Mononuclear cell (primary cell): ENCODE results near the gene RIBC2. TPM values are rescaled to one million over a fixed set of nuclear protein-coding genes. Genes with fewer than 3 reads are reported as not detected.

Experiments used
- H3K27me3 ChIP-seq: 2 replicates; pipeline ENCODE4 v1.6.0; 2011; ENCODE audit warnings: low read length, control low read depth; ENCODE audit not compliant: insufficient read depth
- H3K4me1 ChIP-seq: 2 replicates; pipeline ENCODE4 v1.5.1; 2011; ENCODE audit warnings: mild to moderate bottlenecking, low read length, control low read depth; ENCODE audit not compliant: insufficient read depth
- H3K4me3 ChIP-seq: 2 replicates; pipeline ENCODE4 v1.5.1; 2011; ENCODE audit warnings: mild to moderate bottlenecking, low read length, moderate library complexity
- H3K9me3 ChIP-seq: 2 replicates; pipeline ENCODE4 v1.5.1; 2011; ENCODE audit warnings: low read depth, mild to moderate bottlenecking, control low read depth, low read length
- total RNA-seq: library from RNA; depleted of rRNA; stranded (reverse); fragments of >200 nt; gene quantifications from one replicate; pipeline ENCODE4 v1.2.3, GENCODE V29; 2012

RIBC2 gene
- total RNA-seq, 1 donor, result 0.31 TPM

DNA sequence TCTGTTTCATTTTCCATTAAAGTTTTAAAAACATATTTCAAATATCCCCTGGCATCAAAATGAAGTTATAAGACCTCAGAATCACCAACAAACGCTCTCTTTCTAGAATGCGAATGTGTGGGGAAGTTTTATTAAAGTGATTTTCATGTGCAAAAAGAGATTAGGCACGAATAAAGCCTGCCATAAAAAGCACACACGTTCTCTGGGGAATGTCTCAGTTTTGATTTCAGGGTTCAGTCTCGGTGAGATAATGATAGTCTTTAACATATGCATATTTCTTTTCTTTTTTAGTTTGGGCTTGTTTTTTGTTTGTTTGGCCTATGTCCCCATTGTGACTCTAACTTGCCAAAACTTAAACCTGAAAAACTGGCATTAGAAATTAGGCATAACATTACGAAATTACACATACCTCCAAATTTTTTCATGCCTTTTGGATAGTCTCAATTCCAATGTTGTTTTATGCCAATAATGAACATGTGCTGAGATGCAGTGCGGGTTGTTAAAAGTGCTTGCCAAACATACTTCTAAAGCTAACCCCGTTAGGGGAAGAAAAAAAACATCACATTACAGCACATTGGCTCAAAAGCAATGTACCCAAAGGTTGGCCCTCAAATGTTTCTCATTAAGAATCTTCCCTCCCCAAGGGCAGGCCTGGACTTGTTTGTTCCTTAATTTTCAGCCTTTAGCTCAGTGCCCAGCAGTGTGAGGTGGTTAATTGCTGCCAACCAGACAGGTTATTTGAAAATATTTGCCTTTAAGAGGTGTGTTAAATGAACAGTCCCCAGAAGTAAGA lies 56.0 kb downstream of the RIBC2 start:
- no peaks in the 10 kb centered on the region for H3K4me1 ChIP-seq
- no peaks in the 10 kb centered on the region for H3K9me3 ChIP-seq
- H3K4me3 ChIP-seq, result no peak overlapping the region
- no peaks in the 10 kb centered on the region for H3K27me3 ChIP-seq

DNA sequence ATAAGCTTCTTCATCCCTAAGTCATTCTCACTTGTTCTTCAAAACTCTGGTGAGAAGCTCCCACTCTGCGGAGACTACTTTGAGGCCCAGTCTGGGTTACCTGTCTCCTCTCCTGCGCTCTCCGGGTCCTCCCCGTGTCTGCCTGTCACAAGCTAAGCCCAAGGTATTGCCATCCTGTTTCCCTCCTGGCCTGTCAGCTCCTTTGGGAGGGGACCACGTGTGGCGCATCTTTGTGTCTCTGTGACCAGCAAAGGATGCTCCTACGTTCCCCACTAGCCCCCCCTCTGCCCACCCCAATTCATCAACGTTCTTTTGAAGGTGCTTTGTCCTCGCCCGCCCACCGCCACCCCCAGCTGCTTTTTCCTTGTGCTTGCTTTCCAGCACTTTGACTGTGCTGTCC lies 57.4 kb downstream of the RIBC2 start:
- H3K9me3 ChIP-seq, result no peaks in the 10 kb centered on the region
- H3K27me3 ChIP-seq, result no peaks in the 10 kb centered on the region
- no peak overlapping the region for H3K4me3 ChIP-seq
- no peaks in the 10 kb centered on the region for H3K4me1 ChIP-seq

DNA sequence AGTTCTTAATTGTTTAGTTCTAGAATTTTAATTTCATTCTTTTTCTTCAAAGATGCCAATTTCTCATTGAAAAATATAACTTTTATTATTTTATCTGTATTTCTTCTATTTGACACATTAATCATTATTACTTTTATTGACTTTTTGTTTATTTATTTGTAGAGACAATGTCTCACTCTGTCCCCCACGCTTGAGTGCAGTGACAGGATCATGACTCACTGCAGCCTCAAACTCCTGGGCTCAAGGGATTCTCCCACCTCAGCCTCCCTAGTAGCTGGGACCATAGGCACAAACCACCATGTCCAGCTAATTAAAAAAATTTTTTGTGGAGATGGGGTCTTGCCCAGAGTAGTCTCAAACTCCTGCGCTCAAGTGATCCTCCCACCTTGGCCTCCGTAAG lies 58.9 kb downstream of the RIBC2 start:
- Histone ChIP-seq H3K27me3 (no peaks in the 10 kb centered on the region), H3K4me1 (no peaks in the 10 kb centered on the region)

DNA sequence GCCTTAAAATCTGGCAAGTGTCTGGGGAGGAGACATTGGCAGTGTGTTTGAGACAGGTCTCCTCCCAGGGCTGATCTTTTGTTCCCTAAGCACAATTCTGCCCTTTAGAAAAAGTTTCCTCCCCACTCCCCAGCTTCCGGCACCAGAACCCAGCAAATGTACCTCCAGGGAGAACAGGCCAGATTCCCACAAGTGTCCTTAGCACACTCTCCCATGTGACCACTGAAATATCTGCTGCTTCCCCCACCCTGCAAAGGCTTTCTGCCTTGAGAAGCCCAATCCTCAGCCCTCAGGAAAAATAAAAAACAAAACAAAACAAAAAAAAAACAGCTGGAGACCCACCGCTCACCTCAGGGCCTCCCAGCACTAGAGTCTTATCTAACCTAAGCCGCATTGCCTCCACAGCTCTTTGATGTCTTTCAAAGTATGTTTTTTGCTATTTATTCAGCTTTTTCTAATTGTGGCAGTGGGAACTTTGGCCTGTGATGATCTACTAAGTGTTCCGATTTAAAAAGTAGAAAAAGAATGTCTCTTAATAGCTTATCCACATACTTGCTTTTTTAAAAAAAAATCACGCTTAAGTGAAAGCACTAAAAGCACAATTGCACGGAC lies 60.2 kb downstream of the RIBC2 start:
- H3K9me3 ChIP-seq, result no peaks in the 10 kb centered on the region

More for the DNA sequence above, 58.9 kb downstream of the RIBC2 start:
- Histone ChIP-seq H3K4me3 (no peak overlapping the region), H3K9me3 (no peaks in the 10 kb centered on the region)

DNA sequence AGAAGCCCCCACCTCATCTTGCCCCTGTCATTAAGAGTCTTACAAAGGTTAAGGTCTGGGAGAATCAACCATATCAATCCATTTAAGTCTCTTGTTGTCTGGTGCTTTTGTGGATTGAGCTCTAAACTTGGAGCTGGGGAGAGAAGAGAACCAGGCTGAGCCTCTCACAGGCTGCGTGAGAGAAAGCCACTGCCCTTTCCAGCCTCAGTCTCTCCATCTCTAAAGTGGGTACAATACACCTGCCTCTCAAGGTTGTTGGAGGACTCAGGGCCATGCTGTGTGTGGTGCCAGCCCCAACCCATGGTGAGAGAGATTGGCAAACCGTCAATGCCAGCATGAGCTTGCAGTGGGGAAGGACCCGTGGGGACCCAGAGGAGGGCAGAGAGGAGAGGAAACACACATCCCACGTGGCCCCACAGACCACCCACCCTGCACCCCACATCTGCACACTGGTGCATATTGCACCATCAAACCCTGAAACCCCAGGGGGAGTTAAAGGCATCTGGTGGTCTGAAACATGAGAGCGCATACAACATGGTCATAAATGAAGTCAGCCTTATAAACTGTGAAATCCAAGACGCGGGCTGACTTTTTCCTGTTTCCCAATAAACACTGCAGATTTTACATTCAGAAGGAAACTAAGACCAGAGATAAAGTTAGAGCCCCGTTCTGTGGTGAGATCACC lies 61.7 kb downstream of the RIBC2 start:
- no peaks in the 10 kb centered on the region for H3K27me3 ChIP-seq
- H3K4me3 ChIP-seq, result no peak overlapping the region
- H3K9me3 ChIP-seq, result no peaks in the 10 kb centered on the region
- no peaks in the 10 kb centered on the region for H3K4me1 ChIP-seq

More for the DNA sequence above, 60.2 kb downstream of the RIBC2 start:
- Histone ChIP-seq H3K4me1 (no peaks in the 10 kb centered on the region), H3K4me3 (no peak overlapping the region), H3K27me3 (no peaks in the 10 kb centered on the region)

DNA sequence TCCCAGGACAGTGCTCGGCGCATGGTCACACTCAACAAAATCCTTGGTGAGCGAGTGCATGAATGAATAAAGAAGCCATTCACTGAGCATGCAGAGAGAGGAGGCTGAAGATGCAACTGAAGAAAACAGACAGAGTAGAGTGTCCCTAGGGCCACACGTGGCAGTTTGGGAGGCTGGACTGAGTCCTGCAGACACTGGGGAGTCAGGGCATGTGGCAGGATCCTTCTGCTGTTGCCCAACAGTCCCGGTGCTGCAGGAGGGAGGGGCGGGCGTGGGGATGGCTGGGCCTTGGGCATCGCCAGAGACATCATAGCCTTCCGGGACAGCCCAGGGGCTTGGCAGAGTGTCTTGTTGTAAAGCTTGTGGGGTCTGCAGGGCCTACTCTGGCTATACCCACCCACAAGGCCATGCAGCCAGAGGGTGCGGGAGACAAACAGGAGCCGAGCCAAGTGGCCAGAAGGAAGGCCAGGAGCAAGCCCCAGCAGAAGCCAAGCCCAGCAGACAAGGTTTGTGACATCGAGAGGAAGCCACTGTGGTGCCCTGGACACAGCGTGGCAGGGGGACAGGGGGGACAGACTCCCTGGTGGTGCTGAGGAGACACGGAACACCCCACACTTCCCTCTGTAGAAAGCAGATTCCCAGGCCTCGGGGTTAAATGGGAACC lies 62.5 kb downstream of the RIBC2 start:
- H3K9me3 ChIP-seq, result no peaks in the 10 kb centered on the region
- no peaks in the 10 kb centered on the region for H3K27me3 ChIP-seq
- H3K4me3 ChIP-seq, result no peak overlapping the region
- H3K4me1 ChIP-seq, result no peaks in the 10 kb centered on the region

DNA sequence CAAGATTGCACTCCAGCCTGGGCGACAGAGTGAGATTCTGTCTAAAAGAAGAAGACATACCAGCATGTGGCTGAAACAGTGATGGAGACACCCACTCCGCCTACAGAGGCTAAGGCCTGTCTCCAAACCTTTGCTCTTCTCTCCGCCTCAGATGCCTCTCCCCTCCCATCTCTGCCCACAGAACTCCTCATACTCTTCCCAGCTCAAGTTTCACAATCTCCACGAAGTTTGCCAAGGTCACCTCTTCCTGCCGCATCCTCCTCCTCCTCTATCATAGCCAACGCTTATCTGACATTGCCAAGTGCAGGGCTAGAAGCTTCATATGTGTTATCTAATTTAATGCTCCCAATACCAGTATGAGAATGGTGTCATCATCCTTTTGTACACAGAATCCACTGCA lies 63.3 kb downstream of the RIBC2 start:
- no peaks in the 10 kb centered on the region for H3K27me3 ChIP-seq
- H3K4me3 ChIP-seq, result no peak overlapping the region
- no peaks in the 10 kb centered on the region for H3K9me3 ChIP-seq
- no peaks in the 10 kb centered on the region for H3K4me1 ChIP-seq

DNA sequence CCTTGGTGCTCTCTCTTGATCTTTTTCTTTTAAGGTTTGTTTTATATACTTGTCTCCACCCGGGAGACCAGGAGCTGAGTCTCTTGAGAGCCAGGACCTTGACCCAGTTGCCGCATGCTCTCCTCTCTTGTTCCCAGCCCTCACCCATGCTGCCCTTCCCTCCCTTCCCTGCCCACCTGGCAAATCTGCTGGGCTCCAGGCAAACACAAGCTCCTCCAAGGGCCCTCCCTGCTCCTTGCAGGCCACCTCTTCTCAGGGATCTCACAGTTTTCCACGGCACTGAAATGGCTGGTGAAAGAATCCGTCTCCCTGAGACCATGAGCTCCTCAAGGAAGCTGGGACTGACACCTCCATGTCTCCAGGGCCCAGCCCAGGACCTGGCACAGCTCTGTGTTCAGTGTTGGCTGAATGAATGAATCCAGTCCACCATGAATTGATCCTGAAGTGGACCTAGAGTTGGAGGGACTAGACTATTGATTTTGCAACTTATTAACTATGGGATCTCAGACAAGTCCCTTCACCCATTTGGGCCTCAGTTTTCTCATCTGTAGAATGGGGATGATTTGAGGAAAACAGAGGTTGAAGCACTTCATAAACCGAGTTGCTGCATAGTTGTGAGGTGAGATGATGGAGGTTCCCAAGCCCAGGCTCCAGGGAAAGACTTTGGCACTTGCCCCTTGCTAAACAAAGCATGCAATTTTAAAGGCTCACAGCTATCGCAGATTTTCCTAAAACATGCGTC lies 64.0 kb downstream of the RIBC2 start:
- no peak overlapping the region for H3K4me3 ChIP-seq
- H3K9me3 ChIP-seq, result no peaks in the 10 kb centered on the region
- no peaks in the 10 kb centered on the region for H3K4me1 ChIP-seq
- H3K27me3 ChIP-seq, result no peaks in the 10 kb centered on the region

DNA sequence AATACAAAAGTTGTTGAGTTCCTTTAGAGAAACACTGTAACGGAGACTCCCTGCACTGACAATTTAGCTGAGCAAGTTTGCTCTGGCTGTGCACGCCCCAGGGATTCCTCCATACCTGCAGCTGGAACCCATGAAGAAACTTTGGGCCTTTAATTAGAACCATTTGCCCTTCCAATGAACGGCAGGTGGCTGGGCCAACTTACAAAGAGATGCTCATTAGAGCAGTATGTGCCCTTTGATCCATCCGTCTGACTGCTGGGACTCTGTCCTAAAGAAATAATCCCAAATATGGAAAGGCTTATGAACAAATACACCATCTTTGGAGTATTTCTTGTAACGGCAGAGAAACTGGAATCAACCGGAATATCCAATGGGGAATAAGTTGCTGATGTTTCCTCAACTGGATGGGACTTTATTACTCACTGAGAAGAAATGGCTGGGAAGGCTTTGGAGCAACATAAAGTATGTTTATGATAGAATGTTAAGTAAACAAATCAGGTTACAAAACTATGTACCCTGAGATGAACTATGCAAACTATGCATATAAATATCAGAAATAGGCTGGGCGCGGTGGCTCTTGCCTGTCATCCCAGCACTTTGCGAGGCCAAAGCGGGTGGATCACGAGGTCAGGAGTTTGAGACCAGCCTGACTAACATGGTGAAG lies 64.7 kb downstream of the RIBC2 start:
- no peaks in the 10 kb centered on the region for H3K27me3 ChIP-seq
- no peaks in the 10 kb centered on the region for H3K9me3 ChIP-seq
- no peaks in the 10 kb centered on the region for H3K4me1 ChIP-seq
- no peak overlapping the region for H3K4me3 ChIP-seq

DNA sequence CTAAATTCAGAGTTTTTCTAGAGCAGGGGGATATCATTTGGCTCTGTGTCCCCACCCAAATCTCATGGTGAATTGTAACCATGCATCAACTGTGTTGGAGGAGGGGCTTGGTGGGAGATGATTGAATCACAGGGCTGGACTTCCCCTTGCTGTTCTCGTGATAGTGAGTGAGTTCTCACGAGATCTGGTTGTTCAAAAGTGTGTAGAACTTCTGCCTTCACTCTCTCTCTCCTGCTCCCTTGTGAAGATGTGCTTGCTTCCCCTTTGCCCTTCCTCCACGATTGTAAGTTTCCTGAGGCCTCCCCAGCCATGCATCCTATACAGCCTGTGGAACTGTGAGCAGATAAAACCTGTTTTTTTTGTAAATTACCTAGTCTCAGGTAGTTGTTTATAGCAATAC lies 67.2 kb downstream of the RIBC2 start:
- Histone ChIP-seq H3K9me3 (no peaks in the 10 kb centered on the region), H3K4me3 (no peak overlapping the region), H3K4me1 (no peaks in the 10 kb centered on the region), H3K27me3 (no peaks in the 10 kb centered on the region)

DNA sequence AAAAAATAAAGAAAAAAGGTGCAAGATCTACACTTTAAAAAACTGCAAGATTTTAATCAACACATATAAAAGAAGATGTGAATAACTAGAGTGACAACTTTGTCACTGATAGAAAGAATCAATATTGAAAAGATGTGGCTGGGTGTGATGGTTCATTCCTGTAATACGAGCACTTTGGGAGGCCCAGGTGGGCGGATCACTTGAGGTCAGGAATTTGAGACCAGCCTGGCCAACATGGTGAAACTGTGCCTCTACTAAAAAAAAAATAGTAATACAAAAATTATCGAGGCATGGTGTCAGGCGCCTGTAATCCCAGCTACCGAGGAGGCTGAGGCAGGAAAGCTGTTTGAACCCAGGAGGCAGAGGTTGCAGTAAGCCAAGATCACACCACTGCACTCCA lies 68.2 kb downstream of the RIBC2 start:
- Histone ChIP-seq H3K4me1 (no peaks in the 10 kb centered on the region), H3K27me3 (no peaks in the 10 kb centered on the region), H3K9me3 (no peaks in the 10 kb centered on the region)

More for the DNA sequence above, 68.2 kb downstream of the RIBC2 start:
- H3K4me3 ChIP-seq, result no peak overlapping the region
